ENCODE measurements around the gene COL8A2. TPM values are rescaled to one million over a fixed set of nuclear protein-coding genes. Genes with fewer than 3 reads are reported as not detected.

The COL8A2 gene
- total RNA-seq, 1 experiment from 2014 or later: 1.2 TPM

DNA sequence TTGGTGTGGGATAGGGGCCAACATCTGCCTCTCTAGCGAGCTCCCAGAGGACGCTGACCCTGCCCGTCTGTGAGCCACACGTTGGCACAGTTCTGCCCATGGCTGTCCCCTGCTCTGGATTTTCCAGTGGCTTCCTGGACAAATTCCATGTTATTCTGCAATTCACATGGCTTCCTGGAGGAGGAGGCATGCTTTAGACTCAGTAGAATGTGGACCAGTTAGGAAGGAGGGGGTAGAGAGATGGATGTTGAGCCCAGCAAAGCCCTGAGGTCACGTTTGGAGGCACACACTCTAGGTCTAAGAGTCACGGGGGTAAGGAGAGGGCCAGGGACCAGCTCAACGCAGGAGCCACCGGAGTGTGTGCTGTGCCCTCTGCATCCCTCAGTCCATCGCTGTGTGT lies 12.2 kb downstream of the COL8A2 start:
- H3K36me3 ChIP-seq (ENCODE audit: control insufficient read depth, insufficient read depth, low read length): no peaks in the 10 kb centered on the region
- no peaks in the 10 kb centered on the region for H3K9me3 ChIP-seq (ENCODE audit: control insufficient read depth, insufficient read depth, low read depth, low read length)
- no peak for TF ChIP-seq POLR2AphosphoS5 (IDR thresholded peaks at IDR 0.05; ENCODE audit: low read depth, low read length)
- no peak for TF ChIP-seq TCF7L2 (IDR thresholded peaks at IDR 0.05; ENCODE audit: low read depth, low read length)
- TF ChIP-seq, protein P1, sequence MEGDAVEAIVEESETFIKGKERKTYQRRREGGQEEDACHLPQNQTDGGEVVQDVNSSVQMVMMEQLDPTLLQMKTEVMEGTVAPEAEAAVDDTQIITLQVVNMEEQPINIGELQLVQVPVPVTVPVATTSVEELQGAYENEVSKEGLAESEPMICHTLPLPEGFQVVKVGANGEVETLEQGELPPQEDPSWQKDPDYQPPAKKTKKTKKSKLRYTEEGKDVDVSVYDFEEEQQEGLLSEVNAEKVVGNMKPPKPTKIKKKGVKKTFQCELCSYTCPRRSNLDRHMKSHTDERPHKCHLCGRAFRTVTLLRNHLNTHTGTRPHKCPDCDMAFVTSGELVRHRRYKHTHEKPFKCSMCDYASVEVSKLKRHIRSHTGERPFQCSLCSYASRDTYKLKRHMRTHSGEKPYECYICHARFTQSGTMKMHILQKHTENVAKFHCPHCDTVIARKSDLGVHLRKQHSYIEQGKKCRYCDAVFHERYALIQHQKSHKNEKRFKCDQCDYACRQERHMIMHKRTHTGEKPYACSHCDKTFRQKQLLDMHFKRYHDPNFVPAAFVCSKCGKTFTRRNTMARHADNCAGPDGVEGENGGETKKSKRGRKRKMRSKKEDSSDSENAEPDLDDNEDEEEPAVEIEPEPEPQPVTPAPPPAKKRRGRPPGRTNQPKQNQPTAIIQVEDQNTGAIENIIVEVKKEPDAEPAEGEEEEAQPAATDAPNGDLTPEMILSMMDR (IDR thresholded peaks at IDR 0.05): no peak
- no peak for TF ChIP-seq SIN3A (IDR thresholded peaks at IDR 0.05; ENCODE audit: borderline replicate concordance, insufficient read depth, low read depth, low read length)
- TF ChIP-seq, protein P2, sequence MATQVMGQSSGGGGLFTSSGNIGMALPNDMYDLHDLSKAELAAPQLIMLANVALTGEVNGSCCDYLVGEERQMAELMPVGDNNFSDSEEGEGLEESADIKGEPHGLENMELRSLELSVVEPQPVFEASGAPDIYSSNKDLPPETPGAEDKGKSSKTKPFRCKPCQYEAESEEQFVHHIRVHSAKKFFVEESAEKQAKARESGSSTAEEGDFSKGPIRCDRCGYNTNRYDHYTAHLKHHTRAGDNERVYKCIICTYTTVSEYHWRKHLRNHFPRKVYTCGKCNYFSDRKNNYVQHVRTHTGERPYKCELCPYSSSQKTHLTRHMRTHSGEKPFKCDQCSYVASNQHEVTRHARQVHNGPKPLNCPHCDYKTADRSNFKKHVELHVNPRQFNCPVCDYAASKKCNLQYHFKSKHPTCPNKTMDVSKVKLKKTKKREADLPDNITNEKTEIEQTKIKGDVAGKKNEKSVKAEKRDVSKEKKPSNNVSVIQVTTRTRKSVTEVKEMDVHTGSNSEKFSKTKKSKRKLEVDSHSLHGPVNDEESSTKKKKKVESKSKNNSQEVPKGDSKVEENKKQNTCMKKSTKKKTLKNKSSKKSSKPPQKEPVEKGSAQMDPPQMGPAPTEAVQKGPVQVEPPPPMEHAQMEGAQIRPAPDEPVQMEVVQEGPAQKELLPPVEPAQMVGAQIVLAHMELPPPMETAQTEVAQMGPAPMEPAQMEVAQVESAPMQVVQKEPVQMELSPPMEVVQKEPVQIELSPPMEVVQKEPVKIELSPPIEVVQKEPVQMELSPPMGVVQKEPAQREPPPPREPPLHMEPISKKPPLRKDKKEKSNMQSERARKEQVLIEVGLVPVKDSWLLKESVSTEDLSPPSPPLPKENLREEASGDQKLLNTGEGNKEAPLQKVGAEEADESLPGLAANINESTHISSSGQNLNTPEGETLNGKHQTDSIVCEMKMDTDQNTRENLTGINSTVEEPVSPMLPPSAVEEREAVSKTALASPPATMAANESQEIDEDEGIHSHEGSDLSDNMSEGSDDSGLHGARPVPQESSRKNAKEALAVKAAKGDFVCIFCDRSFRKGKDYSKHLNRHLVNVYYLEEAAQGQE (IDR thresholded peaks at IDR 0.05; ENCODE audit: insufficient read depth in 1 of 2, low read depth in 2 of 2, low read length in 1 of 2): no peak
- DNase-seq (ENCODE audit: low read depth, low spot score) (no peak), ATAC-seq (no peak)
- peaks cover 12% of the 10 kb centered on the region; the same call in 1 of the 2 replicates for H3K4me1 ChIP-seq (ENCODE audit: control insufficient read depth, insufficient read depth, low read length)
- intact Hi-C loops (cut with micrococcal nuclease; ENCODE audit: unreplicated experiment): no loop called here
- no peak overlapping the region for H3K27ac ChIP-seq (ENCODE audit: low read length)
- no peak overlapping the region for H3K4me3 ChIP-seq (ENCODE audit: low read depth in 2 of 2, low read length in 2 of 2)
- ChIA-PET CTCF (no interaction called here), POLR2A (interaction anchor here (0.6 kb wide), 1 partner anchor 21 kb away, joined by 3 read pairs; no protein-coding TSS in a partner anchor)
- H3K27me3 ChIP-seq (ENCODE audit: control insufficient read depth, insufficient read depth, low read length): no peaks in the 10 kb centered on the region
- in situ Hi-C loops (cut with HindIII; ENCODE audit: low pct_unique_long_range_greater_than_20kb, low sequenced_read_pairs): no loop called here
- no TSS peak for BruUV-seq (replicated peaks)

DNA sequence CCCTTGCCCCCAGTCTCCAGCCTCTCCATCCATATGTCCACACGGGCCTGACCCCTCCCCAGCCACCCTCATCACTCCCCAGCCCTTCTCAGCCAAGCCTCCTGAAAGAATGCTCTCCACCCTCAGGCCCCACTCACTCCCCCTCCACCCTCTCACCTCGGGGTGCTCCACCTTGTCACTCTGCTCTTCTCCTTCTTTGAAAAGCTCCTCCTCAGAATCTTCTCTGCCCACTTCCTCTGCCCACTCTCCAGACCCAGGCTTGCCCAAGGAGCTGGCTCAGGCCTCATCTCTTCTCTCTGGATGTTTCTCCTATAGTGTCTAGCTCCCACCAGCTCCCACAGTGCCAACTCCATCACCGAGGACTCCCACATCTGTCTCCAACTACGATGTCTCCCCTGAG lies 13.9 kb downstream of the COL8A2 start:
- no peaks in the 10 kb centered on the region for H3K27me3 ChIP-seq (ENCODE audit: control insufficient read depth, insufficient read depth, low read length)
- H3K27ac ChIP-seq (ENCODE audit: low read length): no peak overlapping the region
- TF ChIP-seq, protein P2 (IDR thresholded peaks at IDR 0.05; ENCODE audit: insufficient read depth in 1 of 2, low read depth in 2 of 2, low read length in 1 of 2): no peak
- TF ChIP-seq POLR2AphosphoS5 (IDR thresholded peaks at IDR 0.05; ENCODE audit: low read depth, low read length) (no peak), TCF7L2 (IDR thresholded peaks at IDR 0.05; ENCODE audit: low read depth, low read length) (no peak), SIN3A (IDR thresholded peaks at IDR 0.05; ENCODE audit: borderline replicate concordance, insufficient read depth, low read depth, low read length) (no peak)
- TF ChIP-seq, protein P1 (IDR thresholded peaks at IDR 0.05): no peak
- no peak overlapping the region for H3K4me3 ChIP-seq (ENCODE audit: low read depth in 2 of 2, low read length in 2 of 2)
- DNase-seq (ENCODE audit: low read depth, low spot score) (no peak), ATAC-seq (no peak)
- CTCF ChIA-PET: no interaction called here
- H3K36me3 ChIP-seq (ENCODE audit: control insufficient read depth, insufficient read depth, low read length): no peaks in the 10 kb centered on the region
- BruUV-seq (replicated peaks): no TSS peak
- intact Hi-C loops (cut with micrococcal nuclease; ENCODE audit: unreplicated experiment) (no loop called here), in situ Hi-C loops (cut with HindIII; ENCODE audit: low pct_unique_long_range_greater_than_20kb, low sequenced_read_pairs) (no loop called here)
- no peaks in the 10 kb centered on the region for H3K9me3 ChIP-seq (ENCODE audit: control insufficient read depth, insufficient read depth, low read depth, low read length)
- H3K4me1 ChIP-seq (ENCODE audit: control insufficient read depth, insufficient read depth, low read length): peaks cover 12% of the 10 kb centered on the region; the same call in 1 of the 2 replicates
- POLR2A ChIA-PET: no interaction called here

All from Panc1 (cell line).